GM23338 (cell line): ENCODE measurements around the gene ZEB2. TPM values are rescaled to one million over a fixed set of nuclear protein-coding genes. Genes with fewer than 3 reads are reported as not detected.

ENCODE experiments used
- ATAC-seq: fragments of 200-7000 bp; cut with Tn5 transposase; 3 replicates; pipeline ENCODE4 v1.9.1; 2020
- DNase-seq: peaks from one replicate; pipeline ENCODE4 v3.0.0-alpha.2; 2015; ENCODE audit warnings: low spot score
- H2AFZ ChIP-seq: fragments of 200-600 bp; sonication (generic); 2 replicates; pipeline ENCODE4 v1.8.0; 2016; ENCODE audit warnings: antibody characterized with exemption, mild to moderate bottlenecking, moderate library complexity
- H3F3A ChIP-seq: fragments of 200-600 bp; sonication (generic); replicated peaks from 2 replicates; pipeline ENCODE4 v1.8.0; 2017; ENCODE audit warnings: antibody characterized with exemption, mixed run types, low read depth
- H3K27ac ChIP-seq: fragments of 200-600 bp; sonication (generic); 2 replicates; pipeline ENCODE4 v1.6.1; 2016; ENCODE audit warnings: low read depth
- H3K27me3 ChIP-seq: fragments of 200-600 bp; sonication (generic); 2 replicates; pipeline ENCODE4 v1.8.0; 2016; ENCODE audit warnings: mild to moderate bottlenecking, mixed run types, moderate library complexity; ENCODE audit not compliant: insufficient read depth
- H3K36me3 ChIP-seq: fragments of 200-600 bp; sonication (generic); 2 replicates; pipeline ENCODE4 v1.8.0; 2016; ENCODE audit warnings: mild to moderate bottlenecking; ENCODE audit not compliant: insufficient read depth
- H3K4me1 ChIP-seq: fragments of 200-600 bp; sonication (generic); 2 replicates; pipeline ENCODE4 v1.8.0; 2016; ENCODE audit warnings: mild to moderate bottlenecking, moderate library complexity; ENCODE audit not compliant: insufficient read depth
- H3K4me2 ChIP-seq: fragments of 200-600 bp; sonication (generic); 2 replicates; pipeline ENCODE4 v1.7.1; 2017; ENCODE audit warnings: mixed run types
- H3K4me3 ChIP-seq: fragments of 200-600 bp; sonication (generic); 2 replicates; pipeline ENCODE4 v1.6.1; 2016; ENCODE audit warnings: mixed run types
- H3K79me2 ChIP-seq: fragments of 200-600 bp; sonication (generic); replicated peaks from 2 replicates; pipeline ENCODE4 v1.8.0; 2017; ENCODE audit warnings: mild to moderate bottlenecking; ENCODE audit not compliant: insufficient read depth
- H3K9me2 ChIP-seq: fragments of 200-600 bp; sonication (generic); 2 replicates; pipeline ENCODE4 v1.8.0; 2017; ENCODE audit not compliant: insufficient read depth
- H4K20me1 ChIP-seq: fragments of 200-600 bp; sonication (generic); replicated peaks from 2 replicates; pipeline ENCODE4 v1.8.0; 2017; ENCODE audit warnings: mild to moderate bottlenecking; ENCODE audit not compliant: insufficient read depth
- H3K27ac Mint-ChIP-seq: 2 replicates; pipeline ENCODE4 v1.8.0; 2020; ENCODE audit warnings: inconsistent platforms, mild to moderate bottlenecking, moderate library complexity, mixed read lengths
- H3K27me3 Mint-ChIP-seq: 3 replicates; pipeline ENCODE4 v1.8.0; 2022; ENCODE audit warnings: low read depth, mild to moderate bottlenecking, moderate library complexity, mixed read lengths, inconsistent platforms; ENCODE audit not compliant: insufficient read depth, poor library complexity
- H3K36me3 Mint-ChIP-seq: 3 replicates; pipeline ENCODE4 v1.8.0; 2021; ENCODE audit warnings: low read depth, mild to moderate bottlenecking, inconsistent platforms, moderate library complexity, mixed read lengths
- H3K4me1 Mint-ChIP-seq: 3 replicates; pipeline ENCODE4 v1.8.0; 2020; ENCODE audit warnings: mild to moderate bottlenecking, inconsistent platforms, mixed read lengths
- H3K4me3 Mint-ChIP-seq: 3 replicates; pipeline ENCODE4 v1.8.0; 2021; ENCODE audit warnings: moderate library complexity, mild to moderate bottlenecking, inconsistent platforms, mixed read lengths
- H3K9me3 Mint-ChIP-seq: 3 replicates; pipeline ENCODE4 v1.8.0; 2020; ENCODE audit warnings: moderate library complexity, mild to moderate bottlenecking, inconsistent platforms, mixed read lengths
- CREB1 ChIP-seq: fragments of 250-450 bp; sonication (Bioruptor Pico); IDR thresholded peaks from 2 replicates; pipeline ENCODE4 v1.5.0; 2020; ENCODE audit warnings: low read depth, mild to moderate bottlenecking, moderate library complexity
- CTCF ChIP-seq, 2 experiments: fragments of 200-600 bp in 1 of 2; sonication (generic) in 1 of 2; conservative IDR thresholded peaks; 2 replicates each; pipeline versions ENCODE4 v1.5.1 to v1.6.1; 2016 to 2017; ENCODE audit warnings: antibody characterized with exemption in 2 of 2, low read depth in 2 of 2, mild to moderate bottlenecking in 2 of 2, moderate library complexity in 1 of 2
- ETS1 ChIP-seq: IDR thresholded peaks from 2 replicates; pipeline ENCODE4 v1.6.1; 2016; ENCODE audit warnings: antibody characterized with exemption
- EZH2 ChIP-seq: fragments of 200-600 bp; sonication (generic); IDR thresholded peaks from one replicate; pipeline ENCODE4 v1.8.0; 2017; ENCODE audit warnings: antibody characterized with exemption, mild to moderate bottlenecking, low read depth; ENCODE audit not compliant: unreplicated experiment
- EZH2phosphoT487 ChIP-seq: fragments of 200-600 bp; sonication (generic); IDR thresholded peaks from one replicate; pipeline ENCODE4 v1.8.1; 2018; ENCODE audit warnings: antibody characterized with exemption; ENCODE audit not compliant: unreplicated experiment
- JUNB ChIP-seq: IDR thresholded peaks from one replicate; pipeline ENCODE4 v1.6.1; 2016; ENCODE audit warnings: antibody characterized with exemption; ENCODE audit not compliant: unreplicated experiment
- NANOG ChIP-seq: IDR thresholded peaks from 2 replicates; pipeline ENCODE4 v1.6.1; 2016; ENCODE audit warnings: antibody characterized with exemption, borderline replicate concordance
- POLR2AphosphoS5 ChIP-seq: IDR thresholded peaks from 2 replicates; pipeline ENCODE4 v1.6.1; 2016; ENCODE audit warnings: antibody characterized with exemption, low read depth
- STAT1 ChIP-seq: IDR thresholded peaks from one replicate; pipeline ENCODE4 v1.6.1; 2016; ENCODE audit warnings: antibody characterized with exemption; ENCODE audit not compliant: unreplicated experiment
- ZNF114 ChIP-seq: fragments of 250-450 bp; sonication (Bioruptor Pico); IDR thresholded peaks from 2 replicates; pipeline ENCODE4 v1.5.0; 2020; ENCODE audit warnings: mild to moderate bottlenecking, moderate library complexity
- ZNF331 ChIP-seq: fragments of 250-450 bp; sonication (Bioruptor Pico); IDR thresholded peaks from 2 replicates; pipeline ENCODE4 v1.5.0; 2020; ENCODE audit warnings: low read depth, mild to moderate bottlenecking, moderate library complexity
- ZNF462 ChIP-seq: fragments of 250-450 bp; sonication (Bioruptor Pico); IDR thresholded peaks from 2 replicates; pipeline ENCODE4 v1.5.0; 2020; ENCODE audit warnings: mild to moderate bottlenecking, moderate library complexity
- polyA plus RNA-seq: library from polyadenylated mRNA; unstranded; fragments of >200 nt; fragmentation: Nextera tagmentation; extraction: Ambion mirVana; gene quantifications from 2 replicates; pipeline ENCODE4 v1.2.1, GENCODE V29; 2016
- total RNA-seq: library from RNA; depleted of rRNA; stranded (reverse); fragments of >200 nt; shearing (Covaris generic); gene quantifications from 2 replicates; pipeline ENCODE4 v1.2.3, GENCODE V29; 2014

Gene ZEB2
- total and polyA plus RNA-seq, 2 experiments from 2014 or later = 0.45 TPM; not detected in 1

GRCh38 chr2:144389151-144389929 lies 130.6 kb downstream of the ZEB2 start:
- Histone ChIP-seq H3K4me3 (peak overlapping the region; percentile 56), H2AFZ (peak overlapping the region; percentile 87)
- no peak overlapping the region for H3K4me3 Mint-ChIP-seq

GRCh38 chr2:144385381-144385780 lies 134.5 kb downstream of the ZEB2 start:
- peaks cover 25% of the 10 kb centered on the region for H3K27me3 ChIP-seq
- TF ChIP-seq POLR2AphosphoS5 (no peak), CREB1 (no peak), EZH2phosphoT487 (no peak), ZNF114 (no peak), ZNF462 (CRISPR knock-in tag) (no peak), ZNF331 (no peak), JUNB (no peak), ETS1 (no peak), EZH2 (no peak), STAT1 (no peak), CTCF (conservative IDR thresholded peaks at IDR 0.05; ENCODE audit: low read depth in 2 of 2) (no peak), NANOG (no peak)

More at GRCh38 chr2:144389151-144389929, 130.6 kb downstream of the ZEB2 start:
- Histone ChIP-seq H4K20me1 (no peaks in the 10 kb centered on the region), H3K27ac (no peak overlapping the region), H3K27me3 (peaks cover 39% of the 10 kb centered on the region), H3K4me2 (peak overlapping the region; percentile 77), H3K9me2 (no peaks in the 10 kb centered on the region), H3K36me3 (no peaks in the 10 kb centered on the region), H3F3A (peaks cover 5% of the 10 kb centered on the region; the same call in 1 of the 2 replicates), H3K79me2 (no peaks in the 10 kb centered on the region), H3K4me1 (peaks cover 8% of the 10 kb centered on the region; the same call in 1 of the 2 replicates)
- Mint-ChIP-seq H3K27me3 (peaks cover 2% of the 10 kb centered on the region), H3K9me3 (no peaks in the 10 kb centered on the region), H3K4me1 (0 out of 3 replicates have a peak, but pooled peaks cover 2% of the 10 kb centered on the region), H3K36me3 (no peaks in the 10 kb centered on the region), H3K27ac (no peak overlapping the region)
- peak; percentile 35; the same call in 1 of the 2 replicates for TF ChIP-seq ZNF331
- TF ChIP-seq POLR2AphosphoS5 = no peak
- ATAC-seq (peak; percentile 98), DNase-seq (peak; percentile 70)

More at GRCh38 chr2:144385381-144385780, 134.5 kb downstream of the ZEB2 start:
- H4K20me1 ChIP-seq = no peaks in the 10 kb centered on the region
- H3K36me3 Mint-ChIP-seq = no peaks in the 10 kb centered on the region
- no peak overlapping the region for H2AFZ ChIP-seq
- no peak for DNase-seq
- H3K9me2 ChIP-seq = 0 out of 2 replicates have a peak, but pooled peaks cover 3% of the 10 kb centered on the region
- no peak overlapping the region for H3K4me3 Mint-ChIP-seq
- peaks cover 2% of the 10 kb centered on the region for H3K27me3 Mint-ChIP-seq
- no peak overlapping the region for H3K27ac ChIP-seq
- peaks cover 3% of the 10 kb centered on the region; the same call in 1 of the 2 replicates for H3F3A ChIP-seq
- H3K9me3 Mint-ChIP-seq = no peaks in the 10 kb centered on the region
- H3K79me2 ChIP-seq = no peaks in the 10 kb centered on the region
- H3K27ac Mint-ChIP-seq = no peak overlapping the region; the same call in 1 of the 2 replicates
- H3K4me1 ChIP-seq = peaks cover 8% of the 10 kb centered on the region; the same call in 1 of the 2 replicates
- H3K4me3 ChIP-seq = no peak overlapping the region
- H3K36me3 ChIP-seq = no peaks in the 10 kb centered on the region
- H3K4me1 Mint-ChIP-seq = peaks cover 2% of the 10 kb centered on the region; the same call in 1 of the 3 replicates
- no peak for ATAC-seq
- H3K4me2 ChIP-seq = no peak overlapping the region
